Gastrocnemius medialis (tissue), 4 donors: ENCODE data around the gene FGD4.

Source experiments
- POLR2A ChIP-seq, 2 donors: fragments of 450-650 bp; IDR thresholded peaks; one replicate each; pipeline ENCODE4 v1.6.1; 2017; ENCODE audit warnings: antibody characterized with exemption in 2 of 2, mild to moderate bottlenecking in 2 of 2, moderate library complexity in 2 of 2
- TF ChIP-seq, protein P1 (sequence below), 5 experiments: fragments of 450-650 bp in 3 of 5; fragments of 200-600 bp in 2 of 5; sonication (generic) in 2 of 5; IDR thresholded peaks in 4 of 5; conservative IDR thresholded peaks in 1 of 5; 1 replicate in 4 of 5; 2 replicates in 1 of 5; pipeline ENCODE4 v1.5.1; 2016 to 2019; ENCODE audit warnings: antibody characterized with exemption in 5 of 5, mild to moderate bottlenecking in 3 of 5, moderate library complexity in 3 of 5

DNA sequence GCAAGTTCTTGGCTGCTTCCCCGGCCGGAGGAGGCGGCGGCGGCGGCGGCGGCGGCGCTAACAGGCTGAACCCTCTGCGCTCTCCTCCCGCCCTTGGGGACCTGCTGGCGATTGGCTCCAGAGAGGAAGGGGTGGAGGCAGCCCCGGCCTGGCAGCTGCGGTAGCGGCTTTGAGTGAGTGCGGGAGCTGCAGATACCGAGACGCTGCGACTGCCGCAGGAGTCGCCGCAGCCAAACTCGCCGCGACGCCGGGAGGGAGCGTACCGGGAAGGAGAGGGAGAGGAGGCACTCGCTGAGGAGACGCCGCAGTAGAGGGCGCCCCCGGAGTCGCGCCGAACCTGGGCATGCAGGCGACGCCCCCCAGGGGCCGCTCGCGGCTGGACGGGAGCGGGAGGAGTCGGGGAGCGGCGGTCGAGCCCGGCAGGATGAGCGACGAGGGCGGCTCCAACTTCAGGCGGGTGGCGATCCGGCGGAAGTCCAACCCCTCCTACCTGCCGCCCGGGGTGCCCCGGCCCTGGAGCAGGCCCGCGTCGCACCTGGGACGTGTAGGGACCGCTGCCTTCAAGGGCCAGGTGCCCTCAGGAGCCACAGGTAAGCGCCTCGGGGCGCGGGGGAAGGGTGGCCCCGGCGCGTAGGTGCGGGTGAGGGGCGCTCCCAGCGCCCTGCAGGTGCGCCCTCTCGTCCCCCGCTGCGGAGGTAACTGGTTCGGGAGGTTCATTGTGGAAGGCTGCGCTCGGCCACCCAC, at the start of gene FGD4:
- TF ChIP-seq, protein P1, sequence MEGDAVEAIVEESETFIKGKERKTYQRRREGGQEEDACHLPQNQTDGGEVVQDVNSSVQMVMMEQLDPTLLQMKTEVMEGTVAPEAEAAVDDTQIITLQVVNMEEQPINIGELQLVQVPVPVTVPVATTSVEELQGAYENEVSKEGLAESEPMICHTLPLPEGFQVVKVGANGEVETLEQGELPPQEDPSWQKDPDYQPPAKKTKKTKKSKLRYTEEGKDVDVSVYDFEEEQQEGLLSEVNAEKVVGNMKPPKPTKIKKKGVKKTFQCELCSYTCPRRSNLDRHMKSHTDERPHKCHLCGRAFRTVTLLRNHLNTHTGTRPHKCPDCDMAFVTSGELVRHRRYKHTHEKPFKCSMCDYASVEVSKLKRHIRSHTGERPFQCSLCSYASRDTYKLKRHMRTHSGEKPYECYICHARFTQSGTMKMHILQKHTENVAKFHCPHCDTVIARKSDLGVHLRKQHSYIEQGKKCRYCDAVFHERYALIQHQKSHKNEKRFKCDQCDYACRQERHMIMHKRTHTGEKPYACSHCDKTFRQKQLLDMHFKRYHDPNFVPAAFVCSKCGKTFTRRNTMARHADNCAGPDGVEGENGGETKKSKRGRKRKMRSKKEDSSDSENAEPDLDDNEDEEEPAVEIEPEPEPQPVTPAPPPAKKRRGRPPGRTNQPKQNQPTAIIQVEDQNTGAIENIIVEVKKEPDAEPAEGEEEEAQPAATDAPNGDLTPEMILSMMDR (IDR thresholded peaks at IDR 0.05 in 4 of 5, conservative IDR thresholded peaks at IDR 0.05 in 1 of 5) = peak in 4 of 5 experiments; percentile 19 to 54 (median 46)
- TF ChIP-seq POLR2A (IDR thresholded peaks at IDR 0.05) = peak; percentile 76 to 83
